ENCODE data around the gene ANKS1A.

ANKS1A gene

DNA sequence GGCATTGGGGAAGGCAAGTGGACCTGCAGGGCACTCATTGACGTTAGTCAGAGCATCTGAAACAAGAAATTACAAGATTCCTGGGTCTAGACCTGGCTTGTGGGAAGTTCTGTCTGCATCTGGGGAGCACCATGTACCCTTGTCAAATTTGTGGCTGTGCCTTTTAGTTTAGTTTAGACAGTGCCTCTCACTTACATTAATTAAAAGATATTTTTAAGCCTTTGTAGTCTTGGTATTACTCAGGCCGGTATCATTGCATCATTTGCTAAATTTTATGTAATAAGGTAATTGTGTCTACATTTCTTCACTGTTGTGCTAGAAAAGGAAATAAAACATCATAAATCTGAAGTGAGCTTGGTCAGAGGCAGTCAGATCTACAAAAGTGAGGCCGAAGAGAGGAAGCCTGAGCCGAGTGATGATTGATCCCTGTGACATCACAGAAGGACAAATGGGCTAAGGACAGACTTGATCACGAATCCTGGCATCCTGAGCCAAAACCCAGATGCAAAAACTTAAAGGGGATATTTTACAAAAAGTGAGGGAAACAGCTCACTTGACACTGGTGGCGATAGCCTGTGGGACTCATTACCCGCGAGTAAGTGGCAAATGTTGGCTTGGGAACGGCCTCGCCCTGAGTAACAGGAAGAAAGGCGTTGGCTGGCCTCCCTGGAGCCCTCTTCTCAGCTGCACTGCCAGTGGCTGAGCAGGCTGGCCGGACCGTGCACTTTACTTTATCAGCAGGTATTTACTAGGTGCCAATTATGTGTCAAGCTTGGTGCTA, 145.5 kb downstream of the ANKS1A start:
- H4K20me1 ChIP-seq (ENCODE audit: insufficient read depth, low read length): no peaks in the 10 kb centered on the region
- H3K36me3 ChIP-seq (replicated peaks; ENCODE audit: insufficient read depth, low read length): no peaks in the 10 kb centered on the region
- H3K4me2 ChIP-seq (ENCODE audit: low read depth, low read length): no peak overlapping the region
- no peak overlapping the region for H3K9ac ChIP-seq (ENCODE audit: low read length)
- no peak overlapping the region for H3K27ac ChIP-seq (ENCODE audit: low read length)
- TF ChIP-seq EZH2phosphoT487 (IDR thresholded peaks at IDR 0.05; ENCODE audit: low read length) (no peak), EZH2 (optimal IDR thresholded peaks at IDR 0.05; ENCODE audit: low read depth, low read length) (no peak)
- TF ChIP-seq, protein P1, sequence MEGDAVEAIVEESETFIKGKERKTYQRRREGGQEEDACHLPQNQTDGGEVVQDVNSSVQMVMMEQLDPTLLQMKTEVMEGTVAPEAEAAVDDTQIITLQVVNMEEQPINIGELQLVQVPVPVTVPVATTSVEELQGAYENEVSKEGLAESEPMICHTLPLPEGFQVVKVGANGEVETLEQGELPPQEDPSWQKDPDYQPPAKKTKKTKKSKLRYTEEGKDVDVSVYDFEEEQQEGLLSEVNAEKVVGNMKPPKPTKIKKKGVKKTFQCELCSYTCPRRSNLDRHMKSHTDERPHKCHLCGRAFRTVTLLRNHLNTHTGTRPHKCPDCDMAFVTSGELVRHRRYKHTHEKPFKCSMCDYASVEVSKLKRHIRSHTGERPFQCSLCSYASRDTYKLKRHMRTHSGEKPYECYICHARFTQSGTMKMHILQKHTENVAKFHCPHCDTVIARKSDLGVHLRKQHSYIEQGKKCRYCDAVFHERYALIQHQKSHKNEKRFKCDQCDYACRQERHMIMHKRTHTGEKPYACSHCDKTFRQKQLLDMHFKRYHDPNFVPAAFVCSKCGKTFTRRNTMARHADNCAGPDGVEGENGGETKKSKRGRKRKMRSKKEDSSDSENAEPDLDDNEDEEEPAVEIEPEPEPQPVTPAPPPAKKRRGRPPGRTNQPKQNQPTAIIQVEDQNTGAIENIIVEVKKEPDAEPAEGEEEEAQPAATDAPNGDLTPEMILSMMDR (IDR thresholded peaks at IDR 0.05; ENCODE audit: low read length): no peak
- H3K9me3 ChIP-seq (replicated peaks; ENCODE audit: insufficient read depth, low read length): no peaks in the 10 kb centered on the region
- no peak overlapping the region for H3K4me3 ChIP-seq (ENCODE audit: low read length)
- no peaks in the 10 kb centered on the region for H3K4me1 ChIP-seq (ENCODE audit: low read length)
- H3K79me2 ChIP-seq (ENCODE audit: low read length): no peaks in the 10 kb centered on the region
- H3F3A ChIP-seq (ENCODE audit: insufficient read depth, low read length): no peaks in the 10 kb centered on the region
- no peaks in the 10 kb centered on the region for H3K9me2 ChIP-seq (replicated peaks; ENCODE audit: insufficient read depth, low read length)
- H2AFZ ChIP-seq (ENCODE audit: low read length): no peak overlapping the region
- no peak for DNase-seq
- no peaks in the 10 kb centered on the region for H3K27me3 ChIP-seq (replicated peaks; ENCODE audit: insufficient read depth, low read length)

DNA sequence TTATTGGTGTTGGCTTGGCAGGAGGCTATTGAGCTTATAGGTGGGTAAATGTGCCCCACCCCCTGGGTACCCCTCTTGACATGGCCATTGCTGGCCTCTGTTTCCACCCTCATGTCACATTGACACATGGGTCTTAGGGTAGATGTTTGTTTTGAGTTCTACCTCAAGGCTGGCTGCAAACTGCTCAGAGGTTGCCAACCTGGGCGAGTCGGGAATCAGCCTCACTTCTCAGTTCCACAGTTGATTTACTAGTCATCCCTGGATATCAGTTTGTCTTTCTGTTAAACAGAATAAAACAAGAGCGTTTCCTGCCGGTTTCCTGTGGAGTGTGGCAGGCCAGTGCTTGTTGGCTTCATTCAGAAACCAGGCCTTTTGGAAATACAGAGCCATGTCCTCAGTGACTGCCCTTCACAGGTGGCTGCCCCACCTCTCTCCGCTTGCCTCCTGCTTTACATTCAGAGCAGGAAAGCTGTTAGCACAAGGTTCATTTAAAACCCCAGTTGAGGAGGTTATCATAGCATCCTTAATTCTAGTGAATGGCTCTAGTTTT, 146.5 kb downstream of the ANKS1A start:
- H3K27me3 ChIP-seq (replicated peaks; ENCODE audit: insufficient read depth, low read length): no peaks in the 10 kb centered on the region
- no peak overlapping the region for H3K27ac ChIP-seq (ENCODE audit: low read length)
- no peak overlapping the region for H3K4me2 ChIP-seq (ENCODE audit: low read depth, low read length)
- no peak for DNase-seq
- H3K9ac ChIP-seq (ENCODE audit: low read length): no peak overlapping the region
- H3K9me2 ChIP-seq (replicated peaks; ENCODE audit: insufficient read depth, low read length): no peaks in the 10 kb centered on the region
- no peaks in the 10 kb centered on the region for H3K4me1 ChIP-seq (ENCODE audit: low read length)
- H3F3A ChIP-seq (ENCODE audit: insufficient read depth, low read length): no peaks in the 10 kb centered on the region
- H3K9me3 ChIP-seq (replicated peaks; ENCODE audit: insufficient read depth, low read length): no peaks in the 10 kb centered on the region
- no peaks in the 10 kb centered on the region for H4K20me1 ChIP-seq (ENCODE audit: insufficient read depth, low read length)
- no peak for TF ChIP-seq EZH2phosphoT487 (IDR thresholded peaks at IDR 0.05; ENCODE audit: low read length)
- no peak for TF ChIP-seq EZH2 (optimal IDR thresholded peaks at IDR 0.05; ENCODE audit: low read depth, low read length)
- TF ChIP-seq, protein P1 (IDR thresholded peaks at IDR 0.05; ENCODE audit: low read length): no peak
- H3K4me3 ChIP-seq (ENCODE audit: low read length): no peak overlapping the region
- H3K36me3 ChIP-seq (replicated peaks; ENCODE audit: insufficient read depth, low read length): no peaks in the 10 kb centered on the region
- H2AFZ ChIP-seq (ENCODE audit: low read length): no peak overlapping the region
- H3K79me2 ChIP-seq (ENCODE audit: low read length): no peaks in the 10 kb centered on the region

DNA sequence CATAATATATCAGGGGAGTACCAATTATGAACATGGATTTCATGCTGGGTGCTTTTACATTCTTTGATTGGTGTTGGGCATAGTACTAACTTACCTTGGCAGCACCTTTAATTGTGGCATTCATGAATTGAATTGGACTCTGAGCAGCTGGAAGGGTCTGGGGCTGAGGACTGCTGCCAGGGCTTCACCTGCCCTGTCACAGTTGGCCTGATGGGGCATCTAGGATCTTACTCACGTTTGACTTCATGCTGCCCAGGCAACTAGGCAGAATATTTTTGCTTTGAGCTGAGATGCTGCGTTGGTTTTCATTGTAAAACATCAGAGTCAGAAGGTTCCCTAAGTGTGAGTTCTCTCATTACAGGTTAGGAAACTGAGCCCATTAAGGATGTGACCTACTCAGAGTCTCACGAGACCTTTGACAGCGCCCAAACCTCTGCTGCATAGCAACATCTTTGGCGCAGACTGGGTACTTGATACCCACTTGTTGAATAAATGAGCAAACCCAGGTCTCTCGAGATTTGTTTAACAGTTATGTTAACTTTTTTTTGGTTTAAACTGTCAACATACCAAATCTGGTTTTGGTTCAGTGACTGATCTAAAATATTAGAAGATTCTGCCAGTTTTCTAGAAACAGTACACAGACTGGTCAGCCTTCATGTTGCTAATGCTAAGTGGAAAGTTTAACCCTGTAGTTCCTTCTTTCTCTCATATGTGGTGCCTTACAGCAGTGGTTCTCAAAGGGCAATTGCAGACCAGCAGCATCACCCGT, 147.2 kb downstream of the ANKS1A start:
- Histone ChIP-seq H3K27ac (ENCODE audit: low read length) (no peak overlapping the region), H3K4me1 (ENCODE audit: low read length) (no peaks in the 10 kb centered on the region), H3K4me2 (ENCODE audit: low read depth, low read length) (no peak overlapping the region)

More for the DNA sequence above, 147.2 kb downstream of the ANKS1A start:
- H3K36me3 ChIP-seq (replicated peaks; ENCODE audit: insufficient read depth, low read length): no peaks in the 10 kb centered on the region
- no peaks in the 10 kb centered on the region for H3K9me2 ChIP-seq (replicated peaks; ENCODE audit: insufficient read depth, low read length)
- no peaks in the 10 kb centered on the region for H3K9me3 ChIP-seq (replicated peaks; ENCODE audit: insufficient read depth, low read length)
- H3K4me3 ChIP-seq (ENCODE audit: low read length): no peak overlapping the region
- H4K20me1 ChIP-seq (ENCODE audit: insufficient read depth, low read length): no peaks in the 10 kb centered on the region
- no peaks in the 10 kb centered on the region for H3K27me3 ChIP-seq (replicated peaks; ENCODE audit: insufficient read depth, low read length)
- no peaks in the 10 kb centered on the region for H3F3A ChIP-seq (ENCODE audit: insufficient read depth, low read length)
- no peak for DNase-seq
- H3K9ac ChIP-seq (ENCODE audit: low read length): no peak overlapping the region
- no peaks in the 10 kb centered on the region for H3K79me2 ChIP-seq (ENCODE audit: low read length)
- no peak overlapping the region for H2AFZ ChIP-seq (ENCODE audit: low read length)
- TF ChIP-seq, protein P1 (IDR thresholded peaks at IDR 0.05; ENCODE audit: low read length): no peak
- TF ChIP-seq EZH2phosphoT487 (IDR thresholded peaks at IDR 0.05; ENCODE audit: low read length) (no peak), EZH2 (optimal IDR thresholded peaks at IDR 0.05; ENCODE audit: low read depth, low read length) (no peak)

All from MM.1S (cell line).